HepG2 (cell line): Measurements from ENCODE around the gene CCN6. TPM values are rescaled to one million over a fixed set of nuclear protein-coding genes. Genes with fewer than 3 reads are reported as not detected.

Source experiments
- BHLHE40 ChIP-seq: IDR thresholded peaks from 2 replicates; pipeline ENCODE4 v1.6.1; 2011; ENCODE audit warnings: low read length, improper control_type of control experiment
- ETS1 ChIP-seq: sonication (generic); formaldehyde crosslinking; IDR thresholded peaks from 2 replicates; pipeline ENCODE4 v1.4.0; 2020; ENCODE audit warnings: missing genetic modification reagents
- FLYWCH1 ChIP-seq: sonication (generic); formaldehyde crosslinking; IDR thresholded peaks from 2 replicates; pipeline ENCODE4 v1.8.1; 2023; ENCODE audit warnings: mild to moderate bottlenecking, missing genetic modification reagents
- FUBP1 ChIP-seq: sonication (generic); formaldehyde crosslinking; IDR thresholded peaks from 2 replicates; pipeline ENCODE4 v1.5.1; 2020; ENCODE audit warnings: missing genetic modification reagents, mild to moderate bottlenecking, borderline replicate concordance
- IRF9 ChIP-seq: sonication (generic); formaldehyde crosslinking; IDR thresholded peaks from 2 replicates; pipeline ENCODE4 v1.8.0; 2022; ENCODE audit warnings: missing genetic modification reagents, mild to moderate bottlenecking, borderline replicate concordance
- KLF12 ChIP-seq: sonication (generic); formaldehyde crosslinking; IDR thresholded peaks from 2 replicates; pipeline ENCODE4 v1.4.0; 2020; ENCODE audit warnings: missing genetic modification reagents, borderline replicate concordance
- MTA3 ChIP-seq: sonication (generic); formaldehyde crosslinking; IDR thresholded peaks from 2 replicates; pipeline ENCODE4 v1.4.0; 2020; ENCODE audit warnings: missing genetic modification reagents
- PPARG ChIP-seq: conservative IDR thresholded peaks from 2 replicates; pipeline ENCODE4 v1.6.1; 2016; ENCODE audit warnings: missing biosample characterization, missing genetic modification reagents
- PTBP1 ChIP-seq: fragments of 200-400 bp; formaldehyde crosslinking; IDR thresholded peaks from 2 replicates; pipeline ENCODE4 v1.6.1; 2018; ENCODE audit warnings: low read length, low read depth; ENCODE audit not compliant: poor library complexity, severe bottlenecking
- ZBTB20 ChIP-seq: sonication (generic); formaldehyde crosslinking; IDR thresholded peaks from 2 replicates; pipeline ENCODE4 v1.8.1; 2023; ENCODE audit warnings: missing genetic modification reagents, low read depth, mild to moderate bottlenecking, borderline replicate concordance
- ZIK1 ChIP-seq: sonication (generic); formaldehyde crosslinking; IDR thresholded peaks from 2 replicates; pipeline ENCODE4 v1.5.0; 2020; ENCODE audit warnings: mild to moderate bottlenecking, low read depth, missing genetic modification reagents, borderline replicate concordance
- ZNF431 ChIP-seq: sonication (generic); formaldehyde crosslinking; IDR thresholded peaks from 2 replicates; pipeline ENCODE4 v1.9.0; 2022; ENCODE audit warnings: missing genetic modification reagents, low read depth, mild to moderate bottlenecking, borderline replicate concordance
- ZNF773 ChIP-seq: sonication (generic); formaldehyde crosslinking; IDR thresholded peaks from 2 replicates; pipeline ENCODE4 v1.4.0; 2020; ENCODE audit warnings: missing genetic modification reagents, borderline replicate concordance
- polyA plus RNA-seq, 8 experiments: library from polyadenylated mRNA; depleted of rRNA in 3 of 8; stranded (reverse) in 7 of 8; unstranded in 1 of 8; fragments of >200 nt; fragmentation: Illumina TruSeq in 4 of 8; extraction: Trizol in 4 of 8; gene quantifications; 2 replicates each; pipeline versions ENCODE4 v1.2.1 to v1.2.3, GENCODE V29; 2011 to 2016; ENCODE audit warnings: low read depth in 4 of 8, missing spikeins in 1 of 8, mixed read lengths in 1 of 8; ENCODE audit not compliant: insufficient read depth in 1 of 8
- total RNA-seq, 5 experiments: library from RNA; depleted of rRNA; stranded (reverse); fragments of >200 nt; fragmentation: Illumina TruSeq; extraction: Trizol; gene quantifications; 2 replicates each; pipeline ENCODE4 v1.2.3, GENCODE V29; 2016; ENCODE audit warnings: low read depth in 1 of 5
- TF ChIP-seq, protein P1 (sequence below), 2 experiments: fragments of 450-650 bp in 1 of 2; sonication (generic) in 1 of 2; formaldehyde crosslinking in 1 of 2; IDR thresholded peaks; 2 replicates each; pipeline versions ENCODE4 v1.6.1 to v1.8.0; 2016 to 2022; ENCODE audit warnings: antibody characterized with exemption in 1 of 2, mild to moderate bottlenecking in 1 of 2, missing genetic modification reagents in 1 of 2

The CCN6 gene
- total and polyA plus RNA-seq, 2 of the 13 experiments (the other 11 are each of a cell fraction or from before 2014, with no cell fraction given): not detected

DNA sequence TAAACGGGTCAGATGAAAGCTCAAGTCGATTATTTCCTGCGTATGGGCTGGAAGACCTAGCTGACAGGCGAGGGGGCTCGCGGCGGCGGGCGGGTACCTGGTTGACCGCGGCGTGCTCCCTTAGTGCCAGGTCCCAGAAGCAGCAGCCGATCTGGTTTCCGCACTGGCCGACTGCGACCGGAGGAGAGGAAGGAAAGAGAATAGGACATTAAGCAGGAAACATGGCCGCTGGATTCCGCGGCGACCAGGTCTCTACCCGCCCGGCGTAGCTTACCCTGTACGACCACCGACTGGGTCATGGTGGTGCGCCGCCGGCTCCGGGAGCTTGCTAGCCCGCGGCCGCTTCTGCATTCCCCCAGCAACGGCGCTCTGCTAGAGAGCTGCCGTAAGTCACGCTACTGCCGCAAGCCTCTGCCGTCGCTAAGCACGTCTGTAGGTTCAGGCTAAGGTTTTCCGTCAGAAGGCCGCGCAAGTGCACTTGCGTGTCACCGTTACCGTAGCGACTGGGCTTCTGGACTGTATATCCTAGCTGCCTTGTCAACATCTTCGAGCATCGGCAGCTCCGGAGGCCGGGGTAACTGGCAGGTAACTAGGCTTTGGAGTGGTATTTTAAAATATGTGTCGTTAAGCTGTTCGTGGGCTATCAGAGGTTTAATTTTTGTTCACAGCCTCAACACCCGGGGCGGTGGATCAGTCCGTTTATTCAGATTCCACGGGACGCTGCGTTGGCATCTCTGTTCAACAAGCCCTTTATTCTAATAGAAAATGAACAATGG, 33.4 kb downstream of the CCN6 start, which contains the start of the genes FAM229B and TUBE1 (continued):
- TF ChIP-seq ZBTB20 (CRISPR knock-in tag): no peak
- no peak for TF ChIP-seq MTA3 (CRISPR knock-in tag)
- TF ChIP-seq, protein P1, sequence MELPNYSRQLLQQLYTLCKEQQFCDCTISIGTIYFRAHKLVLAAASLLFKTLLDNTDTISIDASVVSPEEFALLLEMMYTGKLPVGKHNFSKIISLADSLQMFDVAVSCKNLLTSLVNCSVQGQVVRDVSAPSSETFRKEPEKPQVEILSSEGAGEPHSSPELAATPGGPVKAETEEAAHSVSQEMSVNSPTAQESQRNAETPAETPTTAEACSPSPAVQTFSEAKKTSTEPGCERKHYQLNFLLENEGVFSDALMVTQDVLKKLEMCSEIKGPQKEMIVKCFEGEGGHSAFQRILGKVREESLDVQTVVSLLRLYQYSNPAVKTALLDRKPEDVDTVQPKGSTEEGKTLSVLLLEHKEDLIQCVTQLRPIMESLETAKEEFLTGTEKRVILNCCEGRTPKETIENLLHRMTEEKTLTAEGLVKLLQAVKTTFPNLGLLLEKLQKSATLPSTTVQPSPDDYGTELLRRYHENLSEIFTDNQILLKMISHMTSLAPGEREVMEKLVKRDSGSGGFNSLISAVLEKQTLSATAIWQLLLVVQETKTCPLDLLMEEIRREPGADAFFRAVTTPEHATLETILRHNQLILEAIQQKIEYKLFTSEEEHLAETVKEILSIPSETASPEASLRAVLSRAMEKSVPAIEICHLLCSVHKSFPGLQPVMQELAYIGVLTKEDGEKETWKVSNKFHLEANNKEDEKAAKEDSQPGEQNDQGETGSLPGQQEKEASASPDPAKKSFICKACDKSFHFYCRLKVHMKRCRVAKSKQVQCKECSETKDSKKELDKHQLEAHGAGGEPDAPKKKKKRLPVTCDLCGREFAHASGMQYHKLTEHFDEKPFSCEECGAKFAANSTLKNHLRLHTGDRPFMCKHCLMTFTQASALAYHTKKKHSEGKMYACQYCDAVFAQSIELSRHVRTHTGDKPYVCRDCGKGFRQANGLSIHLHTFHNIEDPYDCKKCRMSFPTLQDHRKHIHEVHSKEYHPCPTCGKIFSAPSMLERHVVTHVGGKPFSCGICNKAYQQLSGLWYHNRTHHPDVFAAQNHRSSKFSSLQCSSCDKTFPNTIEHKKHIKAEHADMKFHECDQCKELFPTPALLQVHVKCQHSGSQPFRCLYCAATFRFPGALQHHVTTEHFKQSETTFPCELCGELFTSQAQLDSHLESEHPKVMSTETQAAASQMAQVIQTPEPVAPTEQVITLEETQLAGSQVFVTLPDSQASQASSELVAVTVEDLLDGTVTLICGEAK (IDR thresholded peaks at IDR 0.05): no peak
- TF ChIP-seq, protein P1 (CRISPR knock-in tag; IDR thresholded peaks at IDR 0.05): peak; percentile 76; the same call in 1 of the 2 replicates
- no peak for TF ChIP-seq BHLHE40
- peak; percentile 69; the same call in 1 of the 2 replicates for TF ChIP-seq FUBP1 (CRISPR knock-in tag)
- no peak for TF ChIP-seq PPARG (CRISPR knock-in tag)
- TF ChIP-seq ZNF431 (CRISPR knock-in tag): no peak; the same call in 1 of the 2 replicates
- TF ChIP-seq ETS1 (CRISPR knock-in tag): no peak
- no peak for TF ChIP-seq ZNF773 (CRISPR knock-in tag)
- peak; percentile 43; the same call in 1 of the 2 replicates for TF ChIP-seq KLF12 (CRISPR knock-in tag)
- no peak for TF ChIP-seq PTBP1
- peak; percentile 85; the same call in 1 of the 2 replicates for TF ChIP-seq ZIK1 (CRISPR knock-in tag)
- no peak for TF ChIP-seq FLYWCH1 (CRISPR knock-in tag)
- peak; percentile 96 for TF ChIP-seq IRF9 (CRISPR knock-in tag)
